NCI-H1436 treated with DMSO at 0.1 percent for 48 hours (cell line): ENCODE results near the gene RALGPS1.

Source experiments
- DNase-seq: peaks from one replicate; lab custom pipeline; 2025; lab: John Stamatoyannopoulos, UW

Gene RALGPS1

DNA sequence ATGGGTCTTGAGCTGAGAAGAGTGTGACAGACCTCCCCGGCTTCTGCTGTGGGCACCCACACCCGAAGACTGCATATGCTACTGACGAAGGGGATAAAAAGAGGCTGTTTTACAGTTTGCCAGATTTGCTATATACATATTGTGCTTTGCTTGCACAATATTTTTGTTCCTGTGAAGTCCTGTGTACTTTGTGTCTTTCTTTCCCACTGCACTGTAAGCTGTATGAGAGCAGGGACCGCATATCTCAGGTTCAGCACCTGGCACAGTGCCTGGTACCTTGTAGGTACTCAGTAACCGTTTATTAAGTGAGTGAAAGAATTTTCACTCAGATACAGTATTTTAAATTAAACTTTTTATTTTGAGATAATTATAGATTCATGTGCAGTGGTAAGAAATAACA is 341.7 kb downstream of the RALGPS1 start:
- DNase-seq = no peak

DNA sequence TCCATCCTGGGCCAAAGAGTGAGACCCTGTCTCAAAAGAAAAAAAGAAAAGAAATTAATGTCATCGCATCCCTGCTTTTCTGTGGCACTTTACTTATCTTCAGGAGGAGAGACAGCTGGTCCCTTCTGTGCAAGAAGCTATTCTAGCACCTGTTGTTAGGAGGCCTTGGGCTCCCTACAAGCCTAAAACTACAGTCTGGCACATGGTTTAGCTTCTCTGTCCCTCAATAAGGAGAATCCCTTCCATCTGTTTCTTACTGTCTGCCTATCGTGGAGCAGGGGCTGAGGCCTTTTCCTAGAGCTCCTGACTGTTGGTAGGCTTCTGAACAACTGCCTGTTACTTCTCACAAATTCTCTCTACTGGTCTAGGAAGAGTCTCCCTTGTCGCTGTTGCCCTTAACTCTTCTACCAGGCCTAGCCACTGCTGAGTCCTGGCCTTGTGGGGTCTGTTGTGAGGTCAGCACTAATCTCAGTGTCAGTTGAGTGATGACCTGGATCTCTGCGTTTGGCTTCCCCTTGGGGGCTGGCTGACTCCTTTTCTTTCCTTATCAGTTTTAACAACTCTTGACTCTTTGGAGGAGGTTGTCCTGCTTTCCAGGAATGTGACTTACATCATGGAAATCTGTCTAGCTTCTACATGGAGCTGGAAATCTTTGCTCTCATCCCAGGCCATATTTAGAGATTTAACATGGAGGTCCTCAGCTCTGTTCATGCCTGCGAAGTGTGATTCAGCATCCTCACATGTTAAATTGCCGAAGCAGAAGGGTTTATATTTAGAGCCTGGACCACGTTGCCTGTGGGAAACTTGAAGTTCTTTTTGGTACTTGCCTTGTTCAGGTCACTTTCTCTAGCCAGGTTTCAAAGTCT is 344.3 kb downstream of the RALGPS1 start:
- DNase-seq = no peak

DNA sequence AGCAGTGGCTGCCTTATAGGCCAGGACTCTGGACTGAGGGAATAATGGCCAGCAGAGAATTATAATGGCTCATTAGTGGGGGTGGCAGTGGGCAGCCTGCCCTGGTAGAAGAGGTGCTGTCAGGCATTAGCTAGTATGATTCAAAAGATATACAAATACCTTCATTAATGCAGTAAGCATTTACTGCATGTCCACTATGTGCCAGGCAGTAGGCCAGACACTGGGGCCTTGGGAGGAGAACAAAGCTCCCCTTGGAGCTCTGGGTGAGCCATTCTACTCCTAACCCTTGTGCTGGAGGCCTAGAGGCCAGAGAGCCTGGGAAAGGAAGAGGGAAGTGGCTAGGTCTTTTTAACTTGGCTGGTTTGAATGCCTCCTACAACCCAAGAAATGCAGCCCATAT is 348.0 kb downstream of the RALGPS1 start:
- no peak for DNase-seq

DNA sequence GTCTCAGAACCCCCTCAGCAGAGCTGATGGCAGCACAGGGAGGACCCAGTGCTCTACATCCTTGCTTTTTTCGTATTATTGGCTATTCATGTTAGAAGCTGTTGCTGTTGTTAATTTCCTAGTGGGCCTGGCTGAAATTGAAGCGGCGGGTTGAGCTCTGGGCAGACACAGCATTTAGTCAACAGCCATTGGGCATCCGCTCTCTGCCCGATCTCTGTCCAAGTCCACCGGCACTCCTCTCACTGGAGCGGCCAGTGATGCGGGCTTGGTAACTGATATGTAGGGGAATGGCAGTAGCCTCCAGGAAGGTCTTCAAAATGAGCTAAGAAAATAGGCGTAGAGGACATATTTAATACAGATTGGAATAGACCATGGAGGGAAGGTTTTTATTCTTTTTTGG is 348.7 kb downstream of the RALGPS1 start:
- DNase-seq = no peak

DNA sequence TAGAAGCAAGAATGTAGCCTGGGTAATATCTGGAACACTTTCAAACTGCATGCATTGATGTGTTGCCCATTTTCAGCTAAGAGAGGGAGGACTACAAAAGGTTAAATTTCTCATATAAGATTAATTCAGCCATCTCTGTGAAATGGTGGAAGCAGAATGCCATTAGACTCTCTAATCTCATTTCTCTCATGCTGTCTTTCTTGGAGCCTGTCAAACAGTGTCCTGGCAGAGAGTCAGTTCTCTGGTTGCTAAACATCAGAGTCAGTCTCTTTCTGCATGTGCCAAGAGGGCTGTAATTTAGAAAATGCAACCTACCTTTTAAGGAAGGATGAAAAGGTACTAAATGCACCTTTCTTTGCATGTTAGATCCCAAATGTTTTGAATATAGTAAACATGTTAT is 349.1 kb downstream of the RALGPS1 start:
- DNase-seq = no peak

DNA sequence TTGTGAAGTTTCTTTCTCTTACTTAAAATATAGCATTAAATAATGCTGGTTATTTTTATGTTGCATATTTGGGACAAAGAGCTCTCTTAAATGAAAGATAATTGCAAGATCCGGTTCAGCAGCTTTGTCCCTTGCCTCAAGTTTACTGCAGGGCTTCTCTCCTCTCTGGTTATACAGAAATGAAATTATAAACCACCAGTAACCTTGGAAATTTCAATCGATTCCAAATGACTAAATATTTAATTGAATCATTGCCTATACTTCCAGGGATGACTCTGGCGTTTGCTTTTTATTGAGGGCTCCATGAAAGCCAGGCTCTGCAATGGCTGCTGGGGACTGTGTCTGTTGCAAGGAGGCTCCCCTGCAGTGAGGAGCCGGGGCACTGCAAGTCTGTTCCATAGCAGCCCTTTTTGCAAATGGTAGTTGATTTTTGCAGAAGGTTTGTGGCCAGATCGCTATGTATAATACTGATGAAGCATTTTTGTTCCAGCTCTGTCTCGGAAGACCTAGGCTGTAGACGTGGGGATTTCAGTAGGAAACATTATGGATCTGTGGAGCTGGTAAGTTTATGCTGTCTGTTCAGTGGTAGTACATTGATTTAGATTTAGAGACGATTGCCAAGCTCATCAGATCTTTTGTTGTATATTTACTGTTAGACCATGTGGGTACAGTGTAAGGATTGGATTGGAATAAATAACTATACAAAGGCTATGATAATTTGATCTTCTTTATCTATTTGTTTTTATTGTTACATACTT is 350.1 kb downstream of the RALGPS1 start, which contains the start of gene GARNL3:
Gene GARNL3 (plus strand): TSS at position 313 of the 758 bp plus-strand sequence. CDS start 104 bp downstream, at position 417.
- DNase-seq = no peak

DNA sequence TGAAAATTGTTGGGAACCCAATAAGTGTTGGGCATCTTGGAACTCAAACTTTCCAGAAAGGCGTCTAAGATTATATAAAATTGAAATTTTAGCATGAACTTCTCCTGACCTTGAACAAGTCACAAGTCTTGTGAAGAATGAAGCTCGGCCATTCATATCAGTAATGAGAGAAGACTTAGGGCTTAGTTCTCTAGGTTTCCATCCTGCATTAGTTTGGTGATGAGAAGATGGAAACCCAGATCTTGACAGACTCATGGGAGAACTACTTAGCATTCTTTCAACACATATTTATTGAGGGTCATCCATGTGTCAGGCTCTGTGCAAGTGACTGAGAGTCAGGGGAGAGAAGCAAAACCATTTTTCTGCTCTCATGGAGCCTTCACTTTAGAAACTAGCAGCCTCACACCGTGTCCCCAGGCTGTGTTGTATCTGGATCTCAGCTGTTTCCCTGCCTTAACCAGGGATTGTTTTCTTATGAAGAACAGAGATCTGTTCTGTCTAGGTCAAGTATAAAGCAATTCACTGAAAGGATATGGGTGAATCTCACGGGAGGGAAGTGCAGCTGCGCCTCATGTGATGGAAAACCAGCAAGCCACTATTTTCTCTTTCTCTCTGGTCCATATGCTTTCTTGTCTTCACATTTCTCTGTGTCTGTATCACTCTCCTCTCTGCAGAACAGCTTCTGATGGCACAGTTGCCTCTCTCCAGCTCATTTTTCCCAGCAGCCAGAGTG is 353.4 kb downstream of the RALGPS1 start:
- DNase-seq = no peak

DNA sequence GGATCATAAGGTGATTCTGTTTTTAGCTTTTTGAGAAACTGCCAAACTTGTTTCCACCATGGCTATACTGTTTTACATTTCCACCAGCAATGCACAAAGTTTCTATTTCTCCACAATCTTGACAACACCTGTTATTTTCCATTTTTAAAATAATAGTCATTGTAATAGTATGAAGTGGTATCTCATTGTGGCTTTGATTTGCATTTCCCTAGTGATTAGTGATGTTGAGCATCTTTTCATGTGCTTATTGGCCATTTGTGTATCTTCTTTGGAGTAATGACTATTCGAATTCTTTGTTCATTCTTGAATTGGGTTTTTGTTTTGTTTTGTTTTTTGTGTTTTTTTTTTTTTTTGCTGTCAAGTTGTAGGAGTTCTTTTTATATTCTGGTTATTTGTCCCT is 354.9 kb downstream of the RALGPS1 start:
- no peak for DNase-seq
